GM18873 (cell line): Measurements from ENCODE around the gene ACOX3.

Experiments
- ATAC-seq: cut with Tn5 transposase; IDR thresholded peaks from one replicate; pipeline ENCODE4 v1.9.1; 2021; ENCODE audit warnings: mild to moderate bottlenecking, moderate library complexity, moderate number of reproducible peaks; ENCODE audit not compliant: unreplicated experiment, low FRiP score

The ACOX3 gene

DNA sequence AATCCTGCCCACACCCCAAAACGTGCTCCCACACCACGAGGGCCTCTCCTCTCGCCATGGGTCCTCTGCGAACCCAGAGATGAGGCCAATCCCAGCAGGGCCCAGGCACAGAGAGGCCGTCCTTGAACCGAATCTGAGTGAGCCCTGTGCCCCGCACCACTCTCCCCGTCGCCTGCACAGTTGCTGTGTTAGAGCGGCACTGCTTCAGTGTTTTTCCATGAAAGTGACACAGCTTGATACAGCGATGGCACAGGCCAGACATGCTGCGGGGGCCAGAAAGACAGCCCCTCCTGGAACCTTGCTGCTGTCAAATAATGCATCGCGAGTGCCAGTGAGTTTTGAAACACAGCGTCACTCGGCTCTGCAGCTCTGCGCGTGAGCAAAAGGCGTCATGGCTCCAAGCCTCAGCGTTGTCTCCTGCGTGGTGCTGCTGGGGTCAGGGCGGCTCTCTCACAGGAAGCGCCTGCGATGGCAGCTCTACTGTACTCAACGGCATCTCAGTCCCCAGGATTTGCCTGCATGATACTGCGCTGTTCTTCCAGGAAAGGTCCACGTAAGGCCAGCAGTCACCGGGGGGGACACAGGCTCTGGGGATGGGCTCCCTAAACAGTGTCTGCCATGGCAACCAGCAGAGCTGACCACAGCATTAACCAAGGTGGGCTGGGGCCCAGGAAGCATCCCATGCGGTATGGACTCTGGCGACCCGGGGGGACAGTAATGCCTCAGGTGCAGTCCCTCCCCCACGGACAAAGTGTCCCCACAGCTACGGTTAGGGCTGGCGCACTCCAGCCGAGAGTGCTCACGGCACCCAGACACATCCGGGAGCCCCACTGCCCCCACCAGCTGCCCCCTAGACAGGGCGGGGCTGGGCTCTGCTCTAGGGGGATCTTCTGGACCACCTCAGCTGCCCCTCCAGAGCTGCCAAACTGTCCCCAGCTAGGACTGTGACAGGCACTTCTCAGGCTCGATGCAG lies 63.1 kb downstream of the ACOX3 start:
- ATAC-seq: no peak

DNA sequence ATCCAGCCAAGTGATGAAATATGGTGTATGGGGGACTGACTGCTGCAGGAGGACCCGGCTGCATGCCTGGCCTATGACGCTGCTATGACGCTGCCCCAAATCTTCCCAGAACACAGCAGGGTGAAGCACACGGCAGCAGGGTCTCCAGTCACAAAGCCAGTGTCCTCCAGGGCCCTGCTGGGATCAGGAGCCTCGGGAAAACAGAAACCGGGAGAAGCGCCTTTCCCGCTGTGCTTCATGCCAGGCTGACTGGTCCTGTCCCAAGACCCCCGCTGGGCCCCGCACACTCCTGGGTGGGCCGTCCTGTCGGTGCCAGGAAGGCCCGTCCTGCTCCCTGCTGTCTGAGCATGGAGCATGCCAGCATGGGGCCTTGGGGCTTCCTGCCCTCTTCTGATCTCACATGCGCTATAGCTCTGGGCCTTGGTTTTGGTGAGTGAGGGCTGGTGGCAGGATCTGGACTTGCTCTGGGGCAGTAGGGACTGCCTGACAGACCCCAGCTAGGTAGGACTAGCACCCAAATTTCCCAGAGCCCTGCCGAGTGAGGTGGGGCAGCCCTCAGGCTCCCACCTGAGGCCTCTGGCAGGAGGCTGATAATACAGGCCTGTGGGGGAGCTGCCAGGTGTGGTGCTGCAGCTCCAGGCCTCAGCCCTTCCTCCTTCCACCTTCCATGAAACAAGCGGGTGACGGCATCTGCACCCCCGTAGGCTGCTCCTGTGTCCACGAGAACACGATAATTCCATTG lies 64.0 kb downstream of the ACOX3 start:
- ATAC-seq: no peak

DNA sequence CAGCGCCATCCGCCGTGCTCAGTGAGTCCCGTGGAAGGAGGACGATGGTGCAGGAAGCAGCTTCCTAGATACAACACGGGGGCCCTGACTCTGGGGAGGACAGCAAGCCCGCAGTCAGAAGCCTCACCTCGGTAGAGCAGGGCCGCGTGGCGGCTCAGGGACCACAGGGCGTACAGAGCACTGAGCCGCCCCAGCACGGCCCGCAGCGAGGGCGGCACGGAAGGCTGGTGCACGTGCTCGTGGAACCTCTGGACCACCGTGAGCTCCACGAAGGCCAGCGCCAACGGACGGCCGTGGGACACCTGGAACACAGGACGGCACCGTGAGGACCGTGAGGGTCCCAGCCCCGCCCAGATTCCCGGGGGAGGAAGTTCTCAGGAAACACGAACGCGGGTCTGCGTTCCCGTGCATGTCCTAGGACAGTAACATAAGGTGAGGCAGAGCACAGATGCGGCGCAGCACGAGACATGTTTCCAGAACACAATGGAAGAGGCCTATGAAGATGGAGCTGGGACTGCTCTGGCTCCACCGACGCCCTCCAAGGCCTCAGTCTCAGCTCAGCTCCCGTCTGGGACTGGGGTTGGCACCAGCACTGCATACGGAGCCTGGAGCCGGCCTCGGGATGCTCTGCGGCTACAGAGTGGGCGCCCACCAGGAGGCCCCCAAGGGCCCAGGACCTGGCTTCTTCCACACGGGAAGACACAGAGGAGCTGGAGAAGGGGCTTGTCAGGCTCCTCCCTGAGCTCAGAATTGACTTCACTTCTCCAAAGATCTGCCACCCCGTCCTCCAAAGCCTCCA lies 65.5 kb downstream of the ACOX3 start:
- ATAC-seq: no peak

- no peak for ATAC-seq
These were observed 66.5 kb downstream of the ACOX3 start for GRCh38 chr4:8373973-8374545.

GRCh38 chr4:8373270-8373972 lies 67.1 kb downstream of the ACOX3 start:
- ATAC-seq: no peak

DNA sequence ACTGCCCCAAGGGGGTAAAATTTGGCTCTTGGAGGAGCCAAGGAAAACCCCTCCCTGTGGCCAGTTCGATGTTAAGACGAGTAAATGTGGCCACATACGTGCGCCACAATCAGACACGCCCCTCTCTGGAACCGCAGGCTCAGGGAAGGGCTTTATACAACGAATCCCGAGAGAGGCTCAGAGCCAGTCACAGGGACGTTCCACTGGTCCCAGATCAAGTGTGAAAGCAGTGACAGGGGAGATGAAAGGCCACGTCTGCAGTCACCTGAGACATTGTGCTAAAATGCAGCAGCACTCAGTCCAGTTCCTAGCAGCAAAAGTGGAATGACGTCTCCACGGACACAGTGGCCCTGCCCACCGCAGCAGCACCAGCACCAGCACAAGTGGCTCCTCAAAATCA lies 68.0 kb downstream of the ACOX3 start:
- ATAC-seq: no peak

- no peak for ATAC-seq
These were observed 68.9 kb downstream of the ACOX3 start for GRCh38 chr4:8371596-8371995.

DNA sequence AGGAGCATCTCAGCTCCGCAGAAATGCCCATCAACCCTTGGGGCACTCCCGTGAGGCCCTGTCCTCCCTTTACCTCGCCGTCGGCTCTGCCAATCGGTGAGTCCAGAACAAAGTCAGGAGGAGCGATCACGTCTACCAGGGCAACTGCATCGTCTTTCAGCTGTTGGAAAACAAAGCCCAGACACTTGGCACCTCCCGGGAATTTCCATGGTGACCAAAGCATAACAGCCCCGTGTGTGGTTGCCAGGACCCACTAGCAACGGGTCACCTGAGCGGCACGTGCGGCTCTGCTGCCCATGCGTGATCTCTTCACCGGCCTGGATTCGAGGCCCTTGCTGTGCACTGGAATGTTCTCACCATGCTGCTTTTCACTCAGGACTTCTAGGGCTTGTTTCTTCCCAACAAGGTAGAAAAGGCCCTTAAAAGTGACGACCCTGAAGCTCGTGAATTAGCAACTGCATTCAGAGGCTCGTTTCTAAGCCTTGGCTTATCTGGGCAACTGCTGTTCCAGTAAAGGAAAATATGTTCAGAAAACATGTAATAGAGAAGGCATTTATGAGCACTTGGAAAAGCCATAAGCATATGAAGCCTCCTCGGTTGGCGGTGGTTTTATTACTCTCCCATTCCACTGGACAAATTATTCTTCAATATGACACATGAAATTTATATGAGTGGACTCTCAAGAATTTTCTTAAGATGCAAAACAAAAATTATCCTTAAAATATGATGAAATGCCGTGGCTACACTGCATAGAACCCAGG lies 69.5 kb downstream of the ACOX3 start:
- no peak for ATAC-seq

DNA sequence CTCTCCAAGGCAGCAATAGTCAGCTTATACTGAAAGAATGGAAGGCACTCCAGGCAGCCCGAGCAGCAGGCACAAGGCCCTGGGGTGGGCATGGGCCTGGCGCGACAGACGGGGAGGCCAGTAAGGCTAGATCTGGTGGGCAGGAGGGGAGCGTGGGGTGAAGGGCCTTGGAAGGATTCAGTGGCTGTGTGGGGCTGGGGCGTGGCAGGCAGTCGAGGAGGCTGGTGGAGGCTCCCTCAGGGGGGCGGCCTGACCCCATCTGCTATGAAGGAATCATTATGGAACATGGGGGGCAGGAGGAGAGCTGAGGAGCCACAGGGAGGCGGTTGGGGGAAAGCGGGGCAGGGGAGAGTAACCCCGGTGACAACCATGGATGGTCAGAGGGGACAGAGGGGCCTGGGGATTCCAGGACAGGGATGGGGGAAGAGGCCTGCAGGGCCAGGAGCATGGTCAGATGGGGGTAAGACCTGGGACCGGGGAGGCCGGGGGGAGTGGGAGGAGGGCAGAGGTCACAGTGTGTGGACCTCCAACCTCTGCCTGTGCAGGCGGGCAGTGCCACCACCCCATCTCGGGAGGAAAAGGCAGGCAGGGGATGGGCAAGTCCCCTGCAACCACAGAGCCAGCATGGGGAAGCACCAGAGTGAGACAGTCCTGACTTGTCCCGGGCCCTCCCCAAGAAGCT lies 70.3 kb downstream of the ACOX3 start:
- no peak for ATAC-seq

- ATAC-seq: no peak
These were observed 71.0 kb downstream of the ACOX3 start for GRCh38 chr4:8369426-8370105.

DNA sequence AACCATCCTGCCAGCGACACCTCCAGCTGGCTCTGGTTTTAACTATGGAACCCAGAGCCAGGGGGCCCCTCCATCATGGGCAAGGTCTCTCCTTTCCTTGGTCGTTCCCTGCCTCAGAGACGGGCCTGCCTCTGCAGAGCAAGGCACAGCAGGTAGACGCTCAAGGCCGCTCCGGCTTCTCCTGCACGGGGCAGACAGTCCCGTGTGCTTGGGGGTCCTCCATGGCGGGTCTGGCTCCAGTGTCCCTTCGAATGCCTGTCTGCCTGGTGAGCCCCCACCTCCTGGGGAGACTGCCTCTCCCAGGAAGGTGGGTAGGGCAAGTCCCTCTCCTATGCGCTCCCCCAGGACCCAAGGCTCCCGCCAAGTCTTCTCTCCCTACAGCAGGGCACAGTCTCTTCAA lies 71.5 kb downstream of the ACOX3 start:
- ATAC-seq: no peak

DNA sequence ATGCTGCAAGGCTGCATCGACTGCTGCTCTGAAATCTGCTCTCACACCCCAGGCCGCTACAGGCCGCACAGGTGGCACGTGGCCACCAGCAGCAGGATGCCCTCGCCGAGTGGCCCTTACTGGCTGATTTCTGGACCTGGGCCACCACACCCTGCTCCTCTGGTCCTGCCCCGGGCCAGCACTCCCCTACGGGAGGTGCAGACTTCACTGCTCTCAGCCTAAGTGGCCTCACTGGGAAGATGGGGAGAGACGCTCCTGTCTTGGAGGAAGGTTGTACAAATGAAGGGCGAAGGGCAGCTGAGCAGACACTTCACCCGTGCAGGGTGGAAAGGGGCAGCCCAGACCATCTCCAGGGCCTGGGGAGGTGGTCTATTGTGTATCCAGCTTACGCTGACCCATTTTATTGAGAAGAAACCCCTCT lies 72.5 kb downstream of the ACOX3 start:
- ATAC-seq: no peak

- no peak for ATAC-seq
These were observed 73.9 kb downstream of the ACOX3 start for GRCh38 chr4:8366601-8367000.

DNA sequence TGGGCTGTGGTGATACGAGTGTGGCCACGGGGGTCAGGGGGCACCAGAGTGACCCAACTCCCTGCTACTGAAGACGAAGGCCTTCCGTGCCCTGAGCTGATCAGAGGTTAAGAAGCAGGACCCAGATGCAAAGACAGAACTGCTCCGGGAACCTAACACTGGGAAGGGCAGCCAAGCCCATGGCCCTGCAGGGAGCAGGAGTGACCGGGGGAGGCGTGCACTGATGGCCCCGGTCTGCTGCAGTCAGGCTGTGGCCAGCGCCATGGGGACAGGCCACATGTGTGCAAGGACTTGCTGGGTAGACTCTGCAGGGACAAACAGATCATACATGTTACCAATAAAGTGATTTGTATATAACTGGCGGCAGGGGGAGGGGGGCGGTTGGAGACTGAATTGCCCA lies 74.6 kb downstream of the ACOX3 start:
- ATAC-seq: no peak

DNA sequence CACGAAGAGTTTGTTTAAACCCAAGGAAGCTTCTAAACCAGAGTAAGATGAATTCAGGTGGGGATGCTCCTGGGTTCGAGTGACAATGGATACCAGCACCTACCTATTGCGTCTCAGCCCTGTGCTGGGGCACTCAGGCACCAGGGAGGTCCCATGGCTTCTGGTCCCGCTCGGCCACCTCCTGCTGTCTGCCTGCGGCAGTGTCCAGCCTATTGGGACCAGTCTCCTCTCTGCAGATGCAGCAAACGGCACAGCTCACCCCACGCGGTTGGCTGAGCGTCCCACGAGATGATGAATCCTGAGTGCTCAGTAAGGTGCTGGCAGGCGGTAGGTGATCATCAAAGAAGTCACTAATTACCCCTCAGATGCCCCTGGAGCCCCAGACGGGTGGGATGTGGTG lies 75.2 kb downstream of the ACOX3 start:
- ATAC-seq: no peak

DNA sequence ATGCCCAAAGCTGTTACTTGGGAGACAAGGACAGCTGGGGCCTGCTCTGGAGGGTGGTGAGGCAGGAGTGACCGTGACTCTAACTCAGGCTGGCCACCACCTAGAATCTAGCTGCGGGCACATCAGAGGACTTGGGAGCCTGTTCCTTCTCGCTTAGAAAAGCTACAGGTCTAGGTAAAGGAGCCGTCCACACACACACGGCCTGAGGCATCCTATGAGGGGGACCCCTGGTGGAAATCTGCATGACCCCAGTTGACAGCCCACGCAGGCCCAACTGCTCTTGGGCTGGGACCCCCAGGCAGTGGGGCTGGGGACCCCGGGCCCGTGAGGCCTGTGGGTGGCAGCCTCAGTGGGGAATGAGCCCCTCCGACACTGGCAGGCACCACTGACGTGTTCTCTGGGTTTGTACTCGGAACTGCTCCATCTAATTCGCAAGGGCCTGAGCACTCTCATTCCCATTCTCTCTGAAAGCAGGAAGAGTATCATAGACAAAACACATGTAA lies 75.6 kb downstream of the ACOX3 start:
- ATAC-seq: no peak

DNA sequence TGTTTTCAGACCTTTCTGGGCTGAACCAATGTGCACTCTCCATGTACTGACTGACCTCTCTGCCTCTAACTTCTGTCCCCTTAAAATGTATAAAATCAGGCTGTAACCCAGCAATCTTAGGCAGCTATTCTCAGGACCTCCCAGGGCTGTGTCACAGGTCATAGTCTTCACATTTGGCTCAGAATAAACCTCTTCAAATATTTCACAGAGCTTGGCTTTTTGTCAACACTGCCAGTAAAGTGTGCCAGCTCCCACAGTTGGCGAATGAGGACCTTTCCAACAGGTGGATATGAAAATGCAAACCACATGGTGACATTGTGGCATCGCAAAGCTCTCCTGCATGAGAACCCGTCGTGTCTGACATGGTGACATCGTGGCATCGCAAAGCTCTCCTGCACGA lies 76.4 kb downstream of the ACOX3 start:
- ATAC-seq: no peak

DNA sequence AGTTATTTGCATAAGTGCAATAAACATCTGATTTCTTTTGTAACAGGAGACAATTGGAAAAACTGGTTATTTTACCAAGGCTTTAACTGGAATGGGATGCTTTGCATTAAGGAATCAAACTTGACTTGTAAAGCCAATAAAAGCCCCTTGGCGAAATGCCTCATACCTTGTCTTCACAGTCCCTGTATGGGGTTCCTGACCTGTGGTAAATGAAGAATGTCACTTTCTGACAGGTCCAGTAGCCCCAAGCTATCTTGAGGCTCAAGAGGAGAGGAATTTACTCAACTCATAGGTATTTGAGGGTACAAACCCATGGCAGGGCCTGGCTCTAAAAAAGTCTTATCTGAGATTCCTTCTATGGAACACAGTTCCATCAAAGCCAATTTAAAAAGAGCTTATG lies 78.0 kb downstream of the ACOX3 start:
- no peak for ATAC-seq
